Transverse colon (tissue), 4 donors: ENCODE data around the gene ADCY5.

ENCODE experiments used
- EP300 ChIP-seq: sonication (generic); formaldehyde crosslinking; IDR thresholded peaks from one replicate; pipeline ENCODE4 v1.6.1; 2017; ENCODE audit warnings: antibody characterized with exemption, low read depth
- POLR2A ChIP-seq: fragments of 450-650 bp; IDR thresholded peaks from one replicate; pipeline ENCODE4 v1.6.1; 2016; ENCODE audit warnings: antibody characterized with exemption, mild to moderate bottlenecking, moderate library complexity
- POLR2AphosphoS5 ChIP-seq, 3 donors: sonication (generic); formaldehyde crosslinking; IDR thresholded peaks; one replicate each; pipeline ENCODE4 v1.6.1; 2016; ENCODE audit warnings: antibody characterized with exemption in 3 of 3
- TF ChIP-seq, protein P1 (sequence below), 5 experiments: fragments of 200-600 bp in 3 of 5; fragments of 450-650 bp in 2 of 5; sonication (generic) in 3 of 5; IDR thresholded peaks; 1 replicate in 2 of 5; 2 replicates in 3 of 5; pipeline ENCODE4 v1.5.1; 2016 to 2017; ENCODE audit warnings: antibody characterized with exemption in 5 of 5, inconsistent platforms in 3 of 5, mild to moderate bottlenecking in 2 of 5, moderate library complexity in 1 of 5

DNA sequence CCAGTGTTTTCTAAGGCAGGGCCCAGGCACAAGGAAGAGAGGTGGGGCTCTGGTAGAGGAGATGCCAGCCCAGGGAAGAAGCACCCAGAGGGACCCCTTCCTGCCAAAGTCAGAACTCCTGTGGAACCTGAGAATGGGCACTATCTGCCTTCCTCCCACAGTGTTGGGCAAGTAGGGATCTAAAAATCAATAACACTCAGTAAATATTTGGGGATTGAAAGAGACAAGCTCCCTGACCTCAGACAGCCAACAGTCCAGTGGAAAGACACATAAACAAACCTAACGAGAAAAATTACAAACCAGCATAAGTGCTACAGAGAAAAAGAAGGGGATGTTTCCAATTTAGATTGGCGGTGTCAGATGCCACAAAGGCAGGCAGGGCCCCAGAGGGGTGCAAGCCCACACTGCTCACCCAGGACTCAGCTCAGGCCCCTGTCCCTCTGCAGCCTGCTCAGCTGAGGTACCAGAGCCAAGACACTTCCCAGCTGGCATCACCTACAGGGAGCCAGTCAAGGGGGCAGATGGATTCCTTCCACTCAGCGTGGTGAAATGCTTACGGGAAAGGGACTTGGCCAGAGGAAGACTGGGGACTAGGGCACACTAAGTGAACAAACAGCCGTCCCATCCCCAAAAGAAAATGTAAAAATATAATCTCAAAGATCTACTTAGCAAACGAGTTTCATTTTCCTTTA lies 15.9 kb downstream of the ADCY5 start:
- TF ChIP-seq, protein P1, sequence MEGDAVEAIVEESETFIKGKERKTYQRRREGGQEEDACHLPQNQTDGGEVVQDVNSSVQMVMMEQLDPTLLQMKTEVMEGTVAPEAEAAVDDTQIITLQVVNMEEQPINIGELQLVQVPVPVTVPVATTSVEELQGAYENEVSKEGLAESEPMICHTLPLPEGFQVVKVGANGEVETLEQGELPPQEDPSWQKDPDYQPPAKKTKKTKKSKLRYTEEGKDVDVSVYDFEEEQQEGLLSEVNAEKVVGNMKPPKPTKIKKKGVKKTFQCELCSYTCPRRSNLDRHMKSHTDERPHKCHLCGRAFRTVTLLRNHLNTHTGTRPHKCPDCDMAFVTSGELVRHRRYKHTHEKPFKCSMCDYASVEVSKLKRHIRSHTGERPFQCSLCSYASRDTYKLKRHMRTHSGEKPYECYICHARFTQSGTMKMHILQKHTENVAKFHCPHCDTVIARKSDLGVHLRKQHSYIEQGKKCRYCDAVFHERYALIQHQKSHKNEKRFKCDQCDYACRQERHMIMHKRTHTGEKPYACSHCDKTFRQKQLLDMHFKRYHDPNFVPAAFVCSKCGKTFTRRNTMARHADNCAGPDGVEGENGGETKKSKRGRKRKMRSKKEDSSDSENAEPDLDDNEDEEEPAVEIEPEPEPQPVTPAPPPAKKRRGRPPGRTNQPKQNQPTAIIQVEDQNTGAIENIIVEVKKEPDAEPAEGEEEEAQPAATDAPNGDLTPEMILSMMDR (IDR thresholded peaks at IDR 0.05) = no peak
- no peak for TF ChIP-seq POLR2A
- peak in 2 of 3 donors; percentile 10 to 14 for TF ChIP-seq POLR2AphosphoS5 (IDR thresholded peaks at IDR 0.05)
- no peak for TF ChIP-seq EP300
